IMR-90 (cell line): ENCODE data around the gene TRMO. TPM values are rescaled to one million over a fixed set of nuclear protein-coding genes. Genes with fewer than 3 reads are reported as not detected.
A peak's percentile ranks its signal among the peaks of the same experiment; 100 is the strongest.

Experiments
- ATAC-seq: fragments of 200-7000 bp; cut with Tn5 transposase; 2 replicates; pipeline ENCODE4 v1.9.1; 2020; ENCODE audit warnings: low read depth, mild to moderate bottlenecking, moderate library complexity
- BruUV-seq: library from RNA; stranded (reverse); fragments of 400-500 nt; replicated peaks from 2 replicates; lab custom pipeline; 2021; lab: Mats Ljungman, UMichigan
- CTCF ChIA-PET: fragments of 300-600 bp; formaldehyde crosslinking; extraction: SDS; loops from one replicate; lab custom pipeline; 2021; ENCODE audit warnings: antibody characterized with exemption; lab: Yijun Ruan, JAX
- POLR2A ChIA-PET: fragments of 300-600 bp; sonication (Branson Sonifier 250); formaldehyde crosslinking; loops from one replicate; lab custom pipeline; 2022; ENCODE audit warnings: antibody characterized with exemption; ENCODE audit not compliant: unreplicated experiment; lab: Charles Lee
- DNase-seq: peaks from one replicate; pipeline ENCODE4 v3.0.0; 2013
- H2AFZ ChIP-seq: replicated peaks from 2 replicates; pipeline ENCODE3; 2013; ENCODE audit warnings: low read length, mild to moderate bottlenecking; ENCODE audit not compliant: poor library complexity
- H2AK5ac ChIP-seq: 2 replicates; pipeline ENCODE4 v1.6.1; 2013; ENCODE audit warnings: low read depth, low read length, inconsistent platforms
- H2AK9ac ChIP-seq: replicated peaks from 2 replicates; pipeline ENCODE3; 2013; ENCODE audit warnings: mild to moderate bottlenecking, low read depth, low read length, moderate library complexity; ENCODE audit not compliant: poor library complexity
- H2BK120ac ChIP-seq: 2 replicates; pipeline ENCODE4 v1.6.1; 2013; ENCODE audit warnings: low read depth, low read length, inconsistent platforms
- H2BK15ac ChIP-seq: 3 replicates; pipeline ENCODE4 v1.6.1; 2013; ENCODE audit warnings: low read depth, low read length, inconsistent platforms
- H2BK20ac ChIP-seq: 2 replicates; pipeline ENCODE4 v1.6.1; 2013; ENCODE audit warnings: low read depth, mild to moderate bottlenecking, inconsistent platforms, low read length, moderate library complexity
- H2BK5ac ChIP-seq: 2 replicates; pipeline ENCODE4 v1.6.1; 2013; ENCODE audit warnings: mild to moderate bottlenecking, low read depth, low read length, inconsistent platforms; ENCODE audit not compliant: poor library complexity, severe bottlenecking
- H3K14ac ChIP-seq: replicated peaks from 2 replicates; pipeline ENCODE4 v1.6.1; 2013; ENCODE audit warnings: low read depth, low read length, inconsistent platforms
- H3K18ac ChIP-seq: 2 replicates; pipeline ENCODE4 v1.6.1; 2013; ENCODE audit warnings: low read depth, low read length, control low read depth
- H3K23ac ChIP-seq: 2 replicates; pipeline ENCODE4 v1.6.1; 2013; ENCODE audit warnings: low read depth, low read length, inconsistent platforms
- H3K27ac ChIP-seq: 2 replicates; pipeline ENCODE4 v1.5.1; 2013; ENCODE audit warnings: mild to moderate bottlenecking, control low read depth, low read length; ENCODE audit not compliant: insufficient read depth
- H3K27me3 ChIP-seq: 2 replicates; pipeline ENCODE4 v1.6.1; 2013; ENCODE audit warnings: low read length; ENCODE audit not compliant: control insufficient read depth, insufficient read depth
- H3K36me3 ChIP-seq: 2 replicates; pipeline ENCODE4 v1.6.1; 2013; ENCODE audit warnings: low read length, mixed read lengths; ENCODE audit not compliant: control insufficient read depth, insufficient read depth
- H3K4ac ChIP-seq: 2 replicates; pipeline ENCODE4 v1.6.1; 2013; ENCODE audit warnings: low read depth, low read length, inconsistent platforms
- H3K4me1 ChIP-seq: 2 replicates; pipeline ENCODE4 v1.6.1; 2013; ENCODE audit warnings: low read length, mixed read lengths; ENCODE audit not compliant: control insufficient read depth, insufficient read depth
- H3K4me2 ChIP-seq: 2 replicates; pipeline ENCODE4 v1.6.1; 2013; ENCODE audit warnings: low read depth, mild to moderate bottlenecking, control low read depth, low read length, moderate library complexity
- H3K4me3 ChIP-seq: 2 replicates; pipeline ENCODE4 v1.5.1; 2013; ENCODE audit warnings: low read depth, mild to moderate bottlenecking, control low read depth, low read length, moderate library complexity; ENCODE audit not compliant: insufficient read depth
- H3K56ac ChIP-seq: 2 replicates; pipeline ENCODE4 v1.6.1; 2013; ENCODE audit warnings: low read length, inconsistent platforms; ENCODE audit not compliant: insufficient read depth; ENCODE audit errors: extremely low read depth
- H3K79me1 ChIP-seq, 2 experiments: 2 replicates each; pipeline ENCODE4 v1.6.1; 2013; ENCODE audit warnings: low read length in 2 of 2, inconsistent platforms in 1 of 2, low read depth in 1 of 2
- H3K9ac ChIP-seq: 2 replicates; pipeline ENCODE4 v1.6.1; 2013; ENCODE audit warnings: low read depth, low read length, control low read depth
- H3K9me1 ChIP-seq: 2 replicates; pipeline ENCODE4 v1.6.1; 2013; ENCODE audit warnings: low read length, inconsistent platforms; ENCODE audit not compliant: insufficient read depth
- H3K9me3 ChIP-seq: 2 replicates; pipeline ENCODE4 v1.6.1; 2013; ENCODE audit warnings: low read length; ENCODE audit not compliant: control insufficient read depth, insufficient read depth
- H4K20me1 ChIP-seq: 2 replicates; pipeline ENCODE4 v1.6.1; 2013; ENCODE audit warnings: low read length, inconsistent platforms; ENCODE audit not compliant: insufficient read depth
- H4K5ac ChIP-seq: 2 replicates; pipeline ENCODE4 v1.6.1; 2013; ENCODE audit warnings: mild to moderate bottlenecking, low read depth, low read length, control low read depth
- H4K8ac ChIP-seq, 2 experiments: 2 replicates each; pipeline ENCODE4 v1.6.1; 2013; ENCODE audit warnings: low read depth in 2 of 2, low read length in 2 of 2, control low read depth in 1 of 2, inconsistent platforms in 1 of 2
- H4K91ac ChIP-seq: 2 replicates; pipeline ENCODE4 v1.6.1; 2013; ENCODE audit warnings: low read depth, low read length, inconsistent platforms; ENCODE audit not compliant: insufficient read depth
- BHLHE40 ChIP-seq: fragments of 150-350 bp; IDR thresholded peaks from 2 replicates; pipeline ENCODE4 v1.6.1; 2016; ENCODE audit warnings: mild to moderate bottlenecking, low read depth, low read length
- CEBPB ChIP-seq: IDR thresholded peaks from 2 replicates; pipeline ENCODE4 v1.6.1; 2012; ENCODE audit warnings: low read depth, low read length, improper control_type of control experiment
- FOS ChIP-seq: fragments of 150-350 bp; IDR thresholded peaks from 2 replicates; pipeline ENCODE4 v1.6.1; 2016; ENCODE audit warnings: low read depth, low read length
- MXI1 ChIP-seq: IDR thresholded peaks from 2 replicates; pipeline ENCODE4 v1.6.1; 2012; ENCODE audit warnings: low read depth, mild to moderate bottlenecking, low read length, moderate library complexity, borderline replicate concordance
- RAD21 ChIP-seq: IDR thresholded peaks from 2 replicates; pipeline ENCODE4 v1.6.1; 2012; ENCODE audit warnings: low read length, improper control_type of control experiment
- RFX5 ChIP-seq: IDR thresholded peaks from 2 replicates; pipeline ENCODE4 v1.8.0; 2012; ENCODE audit warnings: low read depth, mild to moderate bottlenecking, low read length, moderate library complexity
- WGBS, 2 experiments: methylation state at CpG; one replicate each; pipeline versions ENCODE4 v1.1.5 to v1.1.7; 2013; ENCODE audit warnings: missing lambda C conversion rate in 2 of 2; ENCODE audit not compliant: insufficient read length in 1 of 2; ENCODE audit errors: extremely low coverage in 2 of 2; 5-methylcytosine and 5-hydroxymethylcytosine counted together
- dilution Hi-C: fragments of 300-500 bp; cut with HindIII; formaldehyde crosslinking; loops from one replicate; pipeline ENCODE4 v1.14.3; 2018; ENCODE audit warnings: low sequenced_read_pairs; ENCODE audit not compliant: unreplicated experiment
- in situ Hi-C: fragments of 300-500 bp; cut with MboI; formaldehyde crosslinking; loops from 3 replicates; pipeline ENCODE4 v1.14.3; 2019; ENCODE audit warnings: low sequenced_read_pairs, inconsistent platforms, mixed read lengths
- intact Hi-C: fragments of 100-400 bp; cut with micrococcal nuclease; formaldehyde crosslinking; loops from 2 replicates; pipeline ENCODE4 v1.10.0; 2022
- polyA plus RNA-seq, 3 experiments: library from polyadenylated mRNA; depleted of rRNA; stranded (reverse); fragments of >200 nt; gene quantifications; 2 replicates each; pipeline ENCODE4 v1.2.3, GENCODE V29; 2012; ENCODE audit warnings: low replicate concordance in 1 of 3
- total RNA-seq: library from RNA; depleted of rRNA; stranded (reverse); fragments of >200 nt; gene quantifications from 2 replicates; pipeline ENCODE4 v1.2.3, GENCODE V29; 2012
- TF ChIP-seq, protein P1 (sequence below): fragments of 150-350 bp; IDR thresholded peaks from 2 replicates; pipeline ENCODE4 v1.6.1; 2017; ENCODE audit warnings: mild to moderate bottlenecking, antibody characterized with exemption, low read length, low read depth
- TF ChIP-seq, protein P2 (sequence below): fragments of 150-350 bp; IDR thresholded peaks from 2 replicates; pipeline ENCODE4 v1.6.1; 2016; ENCODE audit warnings: low read depth, mild to moderate bottlenecking, low read length, moderate library complexity, borderline replicate concordance

The TRMO gene
- total and polyA plus RNA-seq, 2 of the 4 experiments (the other 2 are of a cell fraction) = 10.2 to 19.9 TPM

DNA sequence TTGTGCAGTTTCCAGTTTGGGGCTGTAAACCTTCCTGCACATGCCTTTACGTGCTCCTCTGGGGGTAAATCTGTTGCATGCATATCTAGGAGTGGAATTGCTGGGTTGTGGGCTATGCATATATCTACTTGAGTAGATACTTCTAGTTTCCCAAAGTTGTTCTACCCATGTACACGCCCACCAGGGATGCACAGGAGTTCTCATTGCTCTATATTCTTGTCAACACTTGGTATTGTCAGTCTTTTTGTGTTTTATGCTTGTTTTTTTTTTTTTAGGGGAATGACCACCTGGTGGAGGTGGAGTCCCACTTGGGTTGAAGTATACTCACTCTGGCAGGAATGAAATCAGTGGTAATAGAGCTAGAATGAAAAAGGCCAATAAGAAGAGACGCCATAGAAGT is 46.2 kb downstream of the TRMO start:
- no peak overlapping the region; the same call in 1 of the 2 replicates for H3K14ac ChIP-seq
- no TSS peak for BruUV-seq
- POLR2A ChIA-PET = no interaction called here

More for the DNA sequence above, 46.2 kb downstream of the TRMO start:
- H3K27ac ChIP-seq = no peak overlapping the region
- no peak overlapping the region for H2AFZ ChIP-seq
- no peak overlapping the region for H3K4me2 ChIP-seq
- peak overlapping the region; percentile 17; the same call in 1 of the 2 replicates for H4K91ac ChIP-seq
- no peak overlapping the region for H3K23ac ChIP-seq
- H2AK9ac ChIP-seq = no peak overlapping the region
- in situ Hi-C loops (no loop called here), dilution Hi-C loops (no loop called here), intact Hi-C loops (no loop called here)
- DNase-seq (no peak), ATAC-seq (no peak)
- no peak overlapping the region for H3K56ac ChIP-seq
- peak overlapping the region in 1 of 2 experiments; percentile 43; a peak in 1 of 4 replicates for H4K8ac ChIP-seq
- no peaks in the 10 kb centered on the region for H3K36me3 ChIP-seq
- H3K9me3 ChIP-seq = no peaks in the 10 kb centered on the region
- H3K4me1 ChIP-seq = peaks cover 3% of the 10 kb centered on the region; the same call in 1 of the 2 replicates
- peak overlapping the region; percentile 27; the same call in 1 of the 3 replicates for H2BK15ac ChIP-seq
- H3K9me1 ChIP-seq = peaks cover 6% of the 10 kb centered on the region; the same call in 1 of the 2 replicates
- no peaks in the 10 kb centered on the region for H3K79me1 ChIP-seq
- no peak overlapping the region for H3K4me3 ChIP-seq
- CTCF ChIA-PET = interaction anchor here (1.0 kb wide), 1 partner anchor 9 kb away, joined by 3 read pairs; no protein-coding TSS in a partner anchor
- peak overlapping the region; percentile 22; the same call in 1 of the 2 replicates for H3K4ac ChIP-seq
- peak overlapping the region; percentile 65; the same call in 1 of the 2 replicates for H2BK20ac ChIP-seq
- WGBS, 2 experiments = no CpG with 5 or more reads among the region's 3 CpGs
- no peak for TF ChIP-seq MXI1
- TF ChIP-seq, protein P1, sequence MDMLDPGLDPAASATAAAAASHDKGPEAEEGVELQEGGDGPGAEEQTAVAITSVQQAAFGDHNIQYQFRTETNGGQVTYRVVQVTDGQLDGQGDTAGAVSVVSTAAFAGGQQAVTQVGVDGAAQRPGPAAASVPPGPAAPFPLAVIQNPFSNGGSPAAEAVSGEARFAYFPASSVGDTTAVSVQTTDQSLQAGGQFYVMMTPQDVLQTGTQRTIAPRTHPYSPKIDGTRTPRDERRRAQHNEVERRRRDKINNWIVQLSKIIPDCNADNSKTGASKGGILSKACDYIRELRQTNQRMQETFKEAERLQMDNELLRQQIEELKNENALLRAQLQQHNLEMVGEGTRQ = no peak
- no peak for TF ChIP-seq FOS
- TF ChIP-seq RAD21 = no peak
- no peak for TF ChIP-seq BHLHE40
- TF ChIP-seq CEBPB = no peak
- TF ChIP-seq RFX5 = no peak
- TF ChIP-seq, protein P2, sequence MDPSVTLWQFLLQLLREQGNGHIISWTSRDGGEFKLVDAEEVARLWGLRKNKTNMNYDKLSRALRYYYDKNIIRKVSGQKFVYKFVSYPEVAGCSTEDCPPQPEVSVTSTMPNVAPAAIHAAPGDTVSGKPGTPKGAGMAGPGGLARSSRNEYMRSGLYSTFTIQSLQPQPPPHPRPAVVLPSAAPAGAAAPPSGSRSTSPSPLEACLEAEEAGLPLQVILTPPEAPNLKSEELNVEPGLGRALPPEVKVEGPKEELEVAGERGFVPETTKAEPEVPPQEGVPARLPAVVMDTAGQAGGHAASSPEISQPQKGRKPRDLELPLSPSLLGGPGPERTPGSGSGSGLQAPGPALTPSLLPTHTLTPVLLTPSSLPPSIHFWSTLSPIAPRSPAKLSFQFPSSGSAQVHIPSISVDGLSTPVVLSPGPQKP = no peak
- H4K20me1 ChIP-seq = peaks cover 4% of the 10 kb centered on the region; the same call in 1 of the 2 replicates
- peak overlapping the region; percentile 70 for H2BK120ac ChIP-seq
- H2BK5ac ChIP-seq = peak overlapping the region; percentile 46
- H2AK5ac ChIP-seq = 0 out of 2 replicates have a peak overlapping the region, but pooled peaks have one; percentile 44
- H3K9ac ChIP-seq = no peak overlapping the region
- no peak overlapping the region for H4K5ac ChIP-seq
- H3K27me3 ChIP-seq = peaks cover under 1% of the 10 kb centered on the region
- peak overlapping the region; percentile 59; the same call in 1 of the 2 replicates for H3K18ac ChIP-seq
